Measurements from ENCODE around the gene ECI2. TPM values are rescaled to one million over a fixed set of nuclear protein-coding genes. Genes with fewer than 3 reads are reported as not detected.

Gene ECI2
- polyA plus RNA-seq, 1 of the 3 experiments (the other 2 are of a cell fraction), result 45.1 TPM

- TF ChIP-seq NFIC (IDR thresholded peaks at IDR 0.05; ENCODE audit: borderline replicate concordance) (no peak), NRF1 (IDR thresholded peaks at IDR 0.05; ENCODE audit: low read depth, low read length) (no peak)
Measured at GRCh38 chr6:4170297-4170696, 34.9 kb upstream of the ECI2 start (continued).

- CTCF ChIA-PET, result interaction anchor here (0.5 kb wide), 1 partner anchor 586 kb away, joined by 3 read pairs; no protein-coding TSS in a partner anchor
Measured at GRCh38 chr6:4169028-4169789, 33.8 kb upstream of the ECI2 start.

GRCh38 chr6:4167833-4168232 is 32.5 kb upstream of the ECI2 start:
- no peaks in the 10 kb centered on the region; a peak in 1 of 4 replicates for H3K4me1 ChIP-seq (ENCODE audit: control insufficient read depth in 1 of 2, insufficient read depth in 2 of 2, low read depth in 1 of 2, low read length in 1 of 2)
- WGBS (ENCODE audit: low lambda C conversion rate), result 11% methylated on average over 1 of the region's 1 CpG
- no peak overlapping the region for H2AFZ ChIP-seq (ENCODE audit: low read depth)
- no peak overlapping the region for H3K27ac ChIP-seq (ENCODE audit: low read depth in 2 of 2, low read length in 1 of 2)
- no peaks in the 10 kb centered on the region for H3K79me2 ChIP-seq (ENCODE audit: insufficient read depth)
- DNase-seq, result no peak
- no peaks in the 10 kb centered on the region for H3K36me3 ChIP-seq (replicated peaks in 1 of 2; ENCODE audit: control insufficient read depth in 1 of 2, insufficient read depth in 2 of 2, low read length in 1 of 2)
- TF ChIP-seq ELF1 (IDR thresholded peaks at IDR 0.05), result no peak
- TF ChIP-seq IRF3 (IDR thresholded peaks at IDR 0.05; ENCODE audit: low read depth, low read length), result no peak
- TF ChIP-seq RCOR1 (IDR thresholded peaks at IDR 0.05; ENCODE audit: low read length), result no peak
- TF ChIP-seq YY1 (IDR thresholded peaks at IDR 0.05; ENCODE audit: low read depth), result no peak
- no peak for TF ChIP-seq EP300 (IDR thresholded peaks at IDR 0.05; ENCODE audit: borderline replicate concordance in 1 of 2, low read depth in 1 of 2, low read length in 1 of 2)
- no peak for TF ChIP-seq USF2 (IDR thresholded peaks at IDR 0.05; ENCODE audit: borderline replicate concordance, low read depth, low read length)
- no peak for TF ChIP-seq MXI1 (IDR thresholded peaks at IDR 0.05; ENCODE audit: low read depth, low read length)
- no peak for TF ChIP-seq POLR2AphosphoS5 (IDR thresholded peaks at IDR 0.05; ENCODE audit: low read depth, low read length)
- no peak for TF ChIP-seq MAX (IDR thresholded peaks at IDR 0.05; ENCODE audit: low read depth)
- no peak for TF ChIP-seq SMC3 (IDR thresholded peaks at IDR 0.05; ENCODE audit: low read depth, low read length)
- no peak for TF ChIP-seq FOSL2 (IDR thresholded peaks at IDR 0.05; ENCODE audit: borderline replicate concordance, low read depth)
- H3F3A ChIP-seq (replicated peaks; ENCODE audit: insufficient read depth), result no peaks in the 10 kb centered on the region
- no peaks in the 10 kb centered on the region for H3K27me3 ChIP-seq (ENCODE audit: insufficient read depth)
- ChIA-PET POLR2A (no interaction called here), CTCF (no interaction called here)
- H3K9me3 ChIP-seq, result no peaks in the 10 kb centered on the region
- H3K9me2 ChIP-seq, result no peaks in the 10 kb centered on the region
- H3K4me2 ChIP-seq, result no peak overlapping the region
- H3K9ac ChIP-seq, result no peak overlapping the region
- H3K4me3 ChIP-seq (ENCODE audit: low read depth in 2 of 2, low read length in 1 of 2), result no peak overlapping the region
- no peaks in the 10 kb centered on the region for H4K20me1 ChIP-seq (ENCODE audit: insufficient read depth)

More at GRCh38 chr6:4169028-4169789, 33.8 kb upstream of the ECI2 start:
- H3F3A ChIP-seq (replicated peaks; ENCODE audit: insufficient read depth), result no peaks in the 10 kb centered on the region
- no peak overlapping the region for H3K27ac ChIP-seq (ENCODE audit: low read depth in 2 of 2, low read length in 1 of 2)
- no peaks in the 10 kb centered on the region for H3K36me3 ChIP-seq (replicated peaks in 1 of 2; ENCODE audit: control insufficient read depth in 1 of 2, insufficient read depth in 2 of 2, low read length in 1 of 2)
- no peak for DNase-seq
- no peaks in the 10 kb centered on the region for H3K79me2 ChIP-seq (ENCODE audit: insufficient read depth)
- H2AFZ ChIP-seq (ENCODE audit: low read depth), result no peak overlapping the region
- H3K4me2 ChIP-seq, result no peak overlapping the region
- H4K20me1 ChIP-seq (ENCODE audit: insufficient read depth), result no peaks in the 10 kb centered on the region
- no peaks in the 10 kb centered on the region for H3K9me3 ChIP-seq
- no peak overlapping the region for H3K9ac ChIP-seq
- POLR2A ChIA-PET, result no interaction called here
- no peak for TF ChIP-seq RCOR1 (IDR thresholded peaks at IDR 0.05; ENCODE audit: low read length)
- no peaks in the 10 kb centered on the region for H3K9me2 ChIP-seq
- H3K27me3 ChIP-seq (ENCODE audit: insufficient read depth), result no peaks in the 10 kb centered on the region
- H3K4me3 ChIP-seq (ENCODE audit: low read depth in 2 of 2, low read length in 1 of 2), result no peak overlapping the region
- H3K4me1 ChIP-seq (ENCODE audit: control insufficient read depth in 1 of 2, insufficient read depth in 2 of 2, low read depth in 1 of 2, low read length in 1 of 2), result no peaks in the 10 kb centered on the region; a peak in 1 of 4 replicates
- 31% methylated on average over 7 of the region's 8 CpGs for WGBS (ENCODE audit: low lambda C conversion rate)
